NT2/D1 (cell line): ENCODE data around the gene FN1.

ENCODE experiments used
- DNase-seq: peaks from one replicate; pipeline ENCODE4 v3.0.0-alpha.2; 2011; ENCODE audit warnings: low read depth, low spot score
- H3K27me3 ChIP-seq: 2 replicates; pipeline ENCODE4 v1.6.0; 2011; ENCODE audit warnings: mild to moderate bottlenecking; ENCODE audit not compliant: insufficient read length, insufficient read depth
- H3K36me3 ChIP-seq: 2 replicates; pipeline ENCODE4 v1.6.1; 2011; ENCODE audit warnings: mild to moderate bottlenecking, low read length, mixed read lengths; ENCODE audit not compliant: insufficient read depth, insufficient read length
- H3K4me1 ChIP-seq: 2 replicates; pipeline ENCODE4 v1.5.1; 2011; ENCODE audit not compliant: insufficient read depth, insufficient read length
- H3K4me3 ChIP-seq: 2 replicates; pipeline ENCODE4 v1.5.1; 2011; ENCODE audit warnings: low read depth; ENCODE audit not compliant: insufficient read length
- H3K9ac ChIP-seq: 2 replicates; pipeline ENCODE4 v1.6.0; 2011; ENCODE audit warnings: low read depth; ENCODE audit not compliant: insufficient read length
- H3K9me3 ChIP-seq: 2 replicates; pipeline ENCODE4 v1.5.1; 2011; ENCODE audit warnings: mild to moderate bottlenecking, low read length; ENCODE audit not compliant: insufficient read depth
- SUZ12 ChIP-seq: IDR thresholded peaks from 2 replicates; pipeline ENCODE4 v1.6.1; 2011; ENCODE audit not compliant: insufficient read length, insufficient read depth; ENCODE audit errors: extremely low read depth
- YY1 ChIP-seq: IDR thresholded peaks from 2 replicates; pipeline ENCODE4 v1.6.1; 2011; ENCODE audit not compliant: insufficient read length, insufficient read depth
- ZNF274 ChIP-seq: IDR thresholded peaks from 2 replicates; pipeline ENCODE4 v1.6.1; 2011; ENCODE audit warnings: mild to moderate bottlenecking, low read depth, low read length

Gene FN1

GRCh38 chr2:215452725-215453124 is 16.9 kb upstream of the FN1 start:
- H3K4me1 ChIP-seq, result no peaks in the 10 kb centered on the region
- 0 out of 2 replicates have a peak, but pooled peaks cover 12% of the 10 kb centered on the region for H3K9me3 ChIP-seq
- H3K27me3 ChIP-seq, result no peaks in the 10 kb centered on the region
- TF ChIP-seq ZNF274 (no peak), YY1 (no peak), SUZ12 (no peak)
- no peaks in the 10 kb centered on the region for H3K36me3 ChIP-seq
- H3K4me3 ChIP-seq, result no peak overlapping the region
- no peak for DNase-seq
- H3K9ac ChIP-seq, result no peak overlapping the region

- no peak for DNase-seq
- TF ChIP-seq ZNF274 (no peak), SUZ12 (no peak), YY1 (no peak)
- H3K9me3 ChIP-seq, result 0 out of 2 replicates have a peak, but pooled peaks cover 12% of the 10 kb centered on the region
These were observed 15.3 kb upstream of the FN1 start for GRCh38 chr2:215451012-215451756.

GRCh38 chr2:215450188-215451011 is 14.5 kb upstream of the FN1 start:
- no peak for DNase-seq
- H3K36me3 ChIP-seq, result no peaks in the 10 kb centered on the region
- TF ChIP-seq ZNF274 (no peak), SUZ12 (no peak), YY1 (no peak)

More at GRCh38 chr2:215451012-215451756, 15.3 kb upstream of the FN1 start:
- H3K36me3 ChIP-seq, result no peaks in the 10 kb centered on the region
- no peak overlapping the region for H3K4me3 ChIP-seq
- no peaks in the 10 kb centered on the region for H3K27me3 ChIP-seq
- H3K4me1 ChIP-seq, result no peaks in the 10 kb centered on the region
- no peak overlapping the region for H3K9ac ChIP-seq

GRCh38 chr2:215447673-215448081 is 11.8 kb upstream of the FN1 start:
- DNase-seq, result no peak
- Histone ChIP-seq H3K4me3 (no peak overlapping the region), H3K27me3 (no peaks in the 10 kb centered on the region), H3K4me1 (no peaks in the 10 kb centered on the region), H3K36me3 (no peaks in the 10 kb centered on the region), H3K9me3 (0 out of 2 replicates have a peak, but pooled peaks cover 12% of the 10 kb centered on the region), H3K9ac (no peak overlapping the region)
- TF ChIP-seq ZNF274 (no peak), YY1 (no peak), SUZ12 (no peak)

More at GRCh38 chr2:215450188-215451011, 14.5 kb upstream of the FN1 start:
- H3K9ac ChIP-seq, result no peak overlapping the region
- no peaks in the 10 kb centered on the region for H3K4me1 ChIP-seq
- no peaks in the 10 kb centered on the region for H3K27me3 ChIP-seq
- 0 out of 2 replicates have a peak, but pooled peaks cover 12% of the 10 kb centered on the region for H3K9me3 ChIP-seq
- no peak overlapping the region for H3K4me3 ChIP-seq

GRCh38 chr2:215447056-215447455 is 11.2 kb upstream of the FN1 start:
- TF ChIP-seq ZNF274 (no peak), YY1 (no peak), SUZ12 (no peak)
- DNase-seq, result no peak

GRCh38 chr2:215442401-215442787 is 6.5 kb upstream of the FN1 start:
- DNase-seq, result no peak
- H3K36me3 ChIP-seq, result no peaks in the 10 kb centered on the region
- H3K27me3 ChIP-seq, result no peaks in the 10 kb centered on the region
- H3K4me3 ChIP-seq, result no peak overlapping the region
- no peaks in the 10 kb centered on the region for H3K9me3 ChIP-seq
- H3K9ac ChIP-seq, result no peak overlapping the region
- TF ChIP-seq YY1, result no peak
- TF ChIP-seq ZNF274, result no peak
- TF ChIP-seq SUZ12, result no peak
- no peaks in the 10 kb centered on the region for H3K4me1 ChIP-seq

More at GRCh38 chr2:215447056-215447455, 11.2 kb upstream of the FN1 start:
- no peaks in the 10 kb centered on the region for H3K36me3 ChIP-seq
- no peak overlapping the region for H3K4me3 ChIP-seq
- H3K27me3 ChIP-seq, result no peaks in the 10 kb centered on the region
- H3K9me3 ChIP-seq, result 0 out of 2 replicates have a peak, but pooled peaks cover 12% of the 10 kb centered on the region
- no peaks in the 10 kb centered on the region for H3K4me1 ChIP-seq
- H3K9ac ChIP-seq, result no peak overlapping the region
